ENCODE results near the gene ACSL1.

The ACSL1 gene

GRCh38 chr4:184768296-184768695 is 57.5 kb downstream of the ACSL1 start:
- no peak overlapping the region for H3K27ac ChIP-seq (ENCODE audit: extremely low read depth, low read depth, low read length)
- ChIA-PET CTCF (interaction anchor here (0.7 kb wide), 1 partner anchor 27 kb away, joined by 3 read pairs; no protein-coding TSS in a partner anchor), POLR2A (no interaction called here)
- TF ChIP-seq ZBTB11 (tag by site-specific recombination; conservative IDR thresholded peaks at IDR 0.05; ENCODE audit: low read depth) (no peak), ZNF292 (tag by site-specific recombination; IDR thresholded peaks at IDR 0.05; ENCODE audit: borderline replicate concordance, low read depth) (no peak), ZNF664 (tag by site-specific recombination; IDR thresholded peaks at IDR 0.05) (no peak), ZNF248 (tag by site-specific recombination; IDR thresholded peaks at IDR 0.05) (no peak), ZNF529 (tag by site-specific recombination; IDR thresholded peaks at IDR 0.05; ENCODE audit: insufficient replicate concordance) (no peak), ZNF624 (tag by site-specific recombination; IDR thresholded peaks at IDR 0.05) (no peak), BCL11B (tag by site-specific recombination; IDR thresholded peaks at IDR 0.05; ENCODE audit: low read depth) (no peak), ZNF629 (tag by site-specific recombination; IDR thresholded peaks at IDR 0.05) (no peak), OVOL3 (tag by site-specific recombination; IDR thresholded peaks at IDR 0.05) (no peak), ZNF670 (tag by site-specific recombination; IDR thresholded peaks at IDR 0.05; ENCODE audit: low read depth) (no peak)
- H3K4me1 ChIP-seq (ENCODE audit: control insufficient read depth, insufficient read depth, low read length): no peaks in the 10 kb centered on the region
- H3K9me3 ChIP-seq (ENCODE audit: control insufficient read depth, insufficient read depth, low read depth, low read length): no peaks in the 10 kb centered on the region
- H3K36me3 ChIP-seq (ENCODE audit: control insufficient read depth in 2 of 2, insufficient read depth in 1 of 2, low read length in 2 of 2): peaks cover 0 to 64% of the 10 kb centered on the region in 2 experiments; a peak in 2 of 3 replicates
- no peak overlapping the region for H3K4me3 ChIP-seq (ENCODE audit: low read depth, low read length)

DNA sequence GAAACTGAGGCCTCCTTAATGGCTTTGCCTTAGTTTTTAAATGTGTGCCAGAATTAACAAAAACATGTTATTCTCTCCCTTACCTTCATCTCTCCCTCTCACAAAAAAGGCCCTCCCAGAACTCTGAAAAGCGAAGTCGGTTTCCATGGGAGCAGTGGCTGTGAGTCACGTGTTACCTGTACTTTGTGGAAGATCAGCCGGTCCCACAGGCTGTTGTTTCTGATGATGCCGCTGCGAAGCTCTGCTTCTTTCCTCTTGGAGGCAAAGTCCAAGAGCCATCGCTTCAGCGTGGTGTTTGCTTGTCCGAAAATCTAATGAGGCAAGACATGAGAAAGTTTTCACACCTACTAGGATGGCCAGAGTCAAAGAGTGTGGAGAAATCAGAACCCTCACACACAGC is 59.3 kb downstream of the ACSL1 start:
- ChIA-PET CTCF (interaction anchor here (0.8 kb wide), 1 partner anchor 234 kb away, joined by 3 read pairs; no protein-coding TSS in a partner anchor), POLR2A (no interaction called here)
- Histone ChIP-seq H3K9me3 (ENCODE audit: control insufficient read depth, insufficient read depth, low read depth, low read length) (no peaks in the 10 kb centered on the region), H3K36me3 (ENCODE audit: control insufficient read depth in 2 of 2, insufficient read depth in 1 of 2, low read length in 2 of 2) (peaks cover 0 to 69% of the 10 kb centered on the region in 2 experiments; a peak in 2 of 3 replicates), H3K4me1 (ENCODE audit: control insufficient read depth, insufficient read depth, low read length) (no peaks in the 10 kb centered on the region), H3K4me3 (ENCODE audit: low read depth, low read length) (no peak overlapping the region), H3K27ac (ENCODE audit: extremely low read depth, low read depth, low read length) (no peak overlapping the region)
- TF ChIP-seq ZNF785 (tag by site-specific recombination; IDR thresholded peaks at IDR 0.05) (no peak), ZNF211 (tag by site-specific recombination; IDR thresholded peaks at IDR 0.05; ENCODE audit: low read depth) (no peak)

- POLR2A ChIA-PET: no interaction called here
- Histone ChIP-seq H3K9me3 (ENCODE audit: control insufficient read depth, insufficient read depth, low read depth, low read length) (no peaks in the 10 kb centered on the region), H3K4me1 (ENCODE audit: control insufficient read depth, insufficient read depth, low read length) (no peaks in the 10 kb centered on the region), H3K27ac (ENCODE audit: extremely low read depth, low read depth, low read length) (no peak overlapping the region), H3K36me3 (ENCODE audit: control insufficient read depth in 2 of 2, insufficient read depth in 1 of 2, low read length in 2 of 2) (peaks cover 0 to 73% of the 10 kb centered on the region in 2 experiments; a peak in 2 of 3 replicates), H3K4me3 (ENCODE audit: low read depth, low read length) (no peak overlapping the region)
- CTCF ChIA-PET: interaction anchor here (0.8 kb wide), 1 partner anchor 234 kb away, joined by 3 read pairs; no protein-coding TSS in a partner anchor
- TF ChIP-seq ZNF335 (tag by site-specific recombination; conservative IDR thresholded peaks at IDR 0.05): no peak
- TF ChIP-seq GLI2 (tag by site-specific recombination; IDR thresholded peaks at IDR 0.05; ENCODE audit: borderline replicate concordance, low read depth): no peak
- no peak for TF ChIP-seq KLF10 (tag by site-specific recombination; IDR thresholded peaks at IDR 0.05)
- TF ChIP-seq ZNF571 (tag by site-specific recombination; IDR thresholded peaks at IDR 0.05): no peak
- no peak for TF ChIP-seq ZNF132 (tag by site-specific recombination; IDR thresholded peaks at IDR 0.05; ENCODE audit: borderline replicate concordance)
- TF ChIP-seq ZSCAN16 (tag by site-specific recombination; IDR thresholded peaks at IDR 0.05): no peak
- TF ChIP-seq SCRT1 (tag by site-specific recombination; IDR thresholded peaks at IDR 0.05; ENCODE audit: borderline replicate concordance): no peak
- TF ChIP-seq ZNF629 (tag by site-specific recombination; IDR thresholded peaks at IDR 0.05): no peak
Observed at GRCh38 chr4:184765473-184766340, 60.1 kb downstream of the ACSL1 start.

Measured in HEK293 (cell line).